Parathyroid adenoma (tissue), 2 donors: ENCODE data around the gene ZNF277.
"Not testable (repeated sequence)": the region's sequence is repeated elsewhere in the genome, so short reads cannot be mapped to it uniquely, and the experiment has no call there.

Experiments
- H2AFZ ChIP-seq: fragments of 300-600 bp; sonication (generic); one replicate; pipeline ENCODE4 v1.7.0; 2017; ENCODE audit warnings: antibody characterized with exemption, mild to moderate bottlenecking
- H3K27ac ChIP-seq: fragments of 300-600 bp; sonication (generic); one replicate; pipeline ENCODE4 v1.7.0; 2017
- H3K27me3 ChIP-seq: fragments of 300-600 bp; sonication (generic); one replicate; pipeline ENCODE4 v1.7.0; 2017; ENCODE audit warnings: low read length; ENCODE audit not compliant: control insufficient read depth, insufficient read depth
- H3K36me3 ChIP-seq: fragments of 300-600 bp; sonication (generic); one replicate; pipeline ENCODE4 v1.7.0; 2017; ENCODE audit warnings: low read length; ENCODE audit not compliant: control insufficient read depth, insufficient read depth
- H3K4me1 ChIP-seq: fragments of 300-600 bp; sonication (generic); one replicate; pipeline ENCODE4 v1.7.0; 2017; ENCODE audit warnings: control low read depth
- H3K4me2 ChIP-seq: fragments of 300-600 bp; sonication (generic); one replicate; pipeline ENCODE4 v1.7.0; 2017; ENCODE audit warnings: low read length
- H3K4me3 ChIP-seq: fragments of 300-600 bp; sonication (generic); one replicate; pipeline ENCODE4 v1.7.0; 2017; ENCODE audit warnings: low read depth, low read length
- H3K79me2 ChIP-seq: fragments of 300-600 bp; sonication (generic); one replicate; pipeline ENCODE4 v1.7.0; 2017; ENCODE audit warnings: control low read depth
- H3K9ac ChIP-seq: fragments of 300-600 bp; sonication (generic); one replicate; pipeline ENCODE4 v1.7.0; 2017; ENCODE audit warnings: mild to moderate bottlenecking
- H3K9me3 ChIP-seq: fragments of 300-600 bp; sonication (generic); one replicate; pipeline ENCODE4 v1.7.0; 2017; ENCODE audit warnings: low read length; ENCODE audit not compliant: control insufficient read depth
- TF ChIP-seq, protein P1 (sequence below): fragments of 300-600 bp; sonication (generic); IDR thresholded peaks from one replicate; pipeline ENCODE4 v1.7.0; 2017; ENCODE audit warnings: antibody characterized with exemption, mild to moderate bottlenecking
- donor health status: primary hyperparathyroidism.

ZNF277 gene

DNA sequence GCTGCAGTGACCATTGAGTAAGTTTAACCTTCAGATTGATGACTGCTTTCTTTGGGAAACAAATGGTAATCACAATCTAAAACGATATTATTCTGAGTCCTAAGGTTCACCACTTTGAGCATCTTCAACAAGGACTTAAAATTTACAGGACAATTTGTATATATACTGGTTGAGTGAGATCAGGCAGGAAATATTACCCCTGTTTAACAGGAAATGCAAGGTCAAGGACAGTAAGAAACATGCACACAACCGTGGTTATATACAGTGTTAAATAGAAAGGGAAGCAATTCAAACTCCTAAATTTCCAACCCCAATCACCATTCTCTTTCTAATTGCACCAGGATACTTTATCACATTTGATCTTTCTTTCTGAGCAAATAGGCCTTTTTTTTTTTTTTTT is 96.1 kb downstream of the ZNF277 start:
- Histone ChIP-seq H3K79me2 (no peaks in the 10 kb centered on the region), H3K27ac (no peak overlapping the region), H3K4me2 (no peak overlapping the region), H3K4me3 (no peak overlapping the region), H3K27me3 (no peaks in the 10 kb centered on the region), H3K4me1 (no peaks in the 10 kb centered on the region), H3K9ac (no peak overlapping the region), H3K36me3 (no peaks in the 10 kb centered on the region), H3K9me3 (no peaks in the 10 kb centered on the region), H2AFZ (no peak overlapping the region)
- TF ChIP-seq, protein P1, sequence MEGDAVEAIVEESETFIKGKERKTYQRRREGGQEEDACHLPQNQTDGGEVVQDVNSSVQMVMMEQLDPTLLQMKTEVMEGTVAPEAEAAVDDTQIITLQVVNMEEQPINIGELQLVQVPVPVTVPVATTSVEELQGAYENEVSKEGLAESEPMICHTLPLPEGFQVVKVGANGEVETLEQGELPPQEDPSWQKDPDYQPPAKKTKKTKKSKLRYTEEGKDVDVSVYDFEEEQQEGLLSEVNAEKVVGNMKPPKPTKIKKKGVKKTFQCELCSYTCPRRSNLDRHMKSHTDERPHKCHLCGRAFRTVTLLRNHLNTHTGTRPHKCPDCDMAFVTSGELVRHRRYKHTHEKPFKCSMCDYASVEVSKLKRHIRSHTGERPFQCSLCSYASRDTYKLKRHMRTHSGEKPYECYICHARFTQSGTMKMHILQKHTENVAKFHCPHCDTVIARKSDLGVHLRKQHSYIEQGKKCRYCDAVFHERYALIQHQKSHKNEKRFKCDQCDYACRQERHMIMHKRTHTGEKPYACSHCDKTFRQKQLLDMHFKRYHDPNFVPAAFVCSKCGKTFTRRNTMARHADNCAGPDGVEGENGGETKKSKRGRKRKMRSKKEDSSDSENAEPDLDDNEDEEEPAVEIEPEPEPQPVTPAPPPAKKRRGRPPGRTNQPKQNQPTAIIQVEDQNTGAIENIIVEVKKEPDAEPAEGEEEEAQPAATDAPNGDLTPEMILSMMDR = no peak

DNA sequence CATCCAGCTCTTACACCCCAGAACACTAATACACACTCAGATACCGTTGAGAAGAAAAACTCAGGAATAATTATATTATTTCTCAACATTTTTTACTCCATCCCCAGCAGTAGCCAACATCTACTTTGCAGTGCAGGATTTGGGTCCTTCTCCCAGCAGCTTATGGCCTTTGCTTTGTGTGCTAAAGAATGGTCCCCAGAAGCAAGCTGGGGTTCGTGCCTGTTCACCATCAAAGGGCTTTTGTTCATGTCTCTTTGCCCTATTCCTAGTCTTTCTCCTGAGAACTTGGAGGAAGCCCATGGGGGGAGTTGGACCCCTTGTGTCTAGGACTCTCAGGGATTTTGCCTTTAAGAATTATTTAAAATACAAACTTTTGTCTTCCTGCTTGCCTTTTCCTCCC is 100.4 kb downstream of the ZNF277 start:
- no peak overlapping the region for H2AFZ ChIP-seq
- no peak overlapping the region for H3K9ac ChIP-seq
- no peak overlapping the region for H3K4me2 ChIP-seq
- no peaks in the 10 kb centered on the region for H3K79me2 ChIP-seq
- no peaks in the 10 kb centered on the region for H3K4me1 ChIP-seq
- no peaks in the 10 kb centered on the region for H3K36me3 ChIP-seq
- H3K27me3 ChIP-seq = no peaks in the 10 kb centered on the region
- H3K9me3 ChIP-seq = no peaks in the 10 kb centered on the region
- TF ChIP-seq, protein P1 = no peak
- no peak overlapping the region for H3K4me3 ChIP-seq
- H3K27ac ChIP-seq = no peak overlapping the region

DNA sequence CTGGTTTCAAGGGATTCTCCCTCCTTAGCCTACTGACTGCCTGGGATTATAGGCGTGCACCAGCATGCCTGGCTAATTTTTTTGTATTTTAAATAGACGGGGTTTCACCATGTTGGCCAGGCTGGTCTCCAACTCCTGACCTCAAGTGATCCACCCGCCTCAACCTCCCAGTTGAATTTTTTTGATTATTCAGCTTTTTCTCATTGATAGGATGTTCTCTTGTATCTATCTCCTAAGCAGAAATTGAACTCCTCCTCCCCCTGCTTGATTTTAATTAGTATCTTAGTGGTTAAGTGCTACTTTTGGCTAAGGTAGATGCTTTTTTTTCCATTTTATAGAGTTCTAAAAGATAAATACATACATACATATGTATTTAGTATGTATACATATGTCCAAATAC is 101.0 kb downstream of the ZNF277 start:
- Histone ChIP-seq H3K4me3 (no peak overlapping the region), H3K4me1 (no peaks in the 10 kb centered on the region), H3K4me2 (no peak overlapping the region), H2AFZ (no peak overlapping the region), H3K27ac (no peak overlapping the region), H3K79me2 (no peaks in the 10 kb centered on the region), H3K36me3 (no peaks in the 10 kb centered on the region), H3K9me3 (no peaks in the 10 kb centered on the region), H3K9ac (no peak overlapping the region), H3K27me3 (no peaks in the 10 kb centered on the region)
- TF ChIP-seq, protein P1 = no peak

DNA sequence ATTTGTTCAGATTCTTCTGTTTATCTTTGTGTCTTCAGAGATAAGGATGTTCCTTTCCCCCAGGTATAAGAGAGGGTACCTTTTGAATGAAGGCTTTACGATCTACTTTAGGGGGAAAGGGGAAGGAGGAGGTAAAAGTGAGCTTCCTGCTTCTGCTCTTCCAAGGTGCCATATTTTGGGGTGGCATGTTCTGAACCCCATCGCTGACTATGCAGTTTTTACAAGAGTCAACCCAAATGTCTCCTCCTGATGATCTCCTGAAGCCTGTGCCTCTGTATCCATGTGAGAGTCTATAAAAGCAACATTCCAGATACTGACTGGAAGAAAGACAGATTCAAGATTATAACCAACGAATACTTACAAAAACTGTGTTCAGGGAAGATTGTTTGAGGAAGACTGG is 102.5 kb downstream of the ZNF277 start:
- H3K4me1 ChIP-seq = no peaks in the 10 kb centered on the region
- H3K36me3 ChIP-seq = no peaks in the 10 kb centered on the region
- H3K4me3 ChIP-seq = no peak overlapping the region
- no peak overlapping the region for H3K27ac ChIP-seq
- H3K9me3 ChIP-seq = no peaks in the 10 kb centered on the region
- no peaks in the 10 kb centered on the region for H3K79me2 ChIP-seq
- H3K9ac ChIP-seq = no peak overlapping the region
- no peak overlapping the region for H3K4me2 ChIP-seq
- TF ChIP-seq, protein P1 = no peak
- no peak overlapping the region for H2AFZ ChIP-seq
- H3K27me3 ChIP-seq = no peaks in the 10 kb centered on the region

DNA sequence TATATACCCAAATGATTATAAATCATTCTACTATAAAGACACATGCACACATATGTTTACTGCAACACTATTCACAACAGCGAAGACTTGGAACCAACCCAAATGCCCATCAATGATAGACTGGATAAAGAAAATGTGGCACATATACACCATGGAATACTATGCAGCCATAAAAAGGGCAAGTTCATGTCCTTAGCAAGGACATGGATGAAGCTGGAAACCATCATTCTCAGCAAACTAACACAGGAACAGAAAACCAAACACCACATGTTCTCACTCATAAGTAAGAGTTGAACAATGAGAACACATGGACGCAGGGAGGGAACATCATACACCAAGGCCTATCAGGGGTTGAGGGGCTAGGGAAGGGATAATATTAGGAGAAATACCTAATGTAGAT is 110.3 kb downstream of the ZNF277 start:
- not testable (repeated sequence) for H3K79me2 ChIP-seq, H3K9me3 ChIP-seq, H3K4me3 ChIP-seq, H3K4me1 ChIP-seq, H3K27me3 ChIP-seq, H3K27ac ChIP-seq, H3K4me2 ChIP-seq, H3K36me3 ChIP-seq, H2AFZ ChIP-seq, H3K9ac ChIP-seq
